Spleen (tissue), 11 donors: ENCODE results near the gene KATNA1. TPM values are rescaled to one million over a fixed set of nuclear protein-coding genes. Genes with fewer than 3 reads are reported as not detected.

Experiments used
- DNase-seq: peaks from one replicate; pipeline ENCODE4 v3.0.0-alpha.2; 2020
- H3K27ac ChIP-seq, 8 donors: fragments of 200-600 bp; sonication (generic) in 7 of 8; 1 replicate in 4 of 8; 2 replicates in 4 of 8; pipeline versions ENCODE4 v1.5.0 to v1.8.0; 2016 to 2021; ENCODE audit warnings: inconsistent platforms in 4 of 8, mild to moderate bottlenecking in 4 of 8, moderate library complexity in 1 of 8
- H3K27me3 ChIP-seq, 7 donors: fragments of 200-600 bp; sonication (generic) in 6 of 7; replicated peaks in 1 of 7; 1 replicate in 4 of 7; 2 replicates in 3 of 7; pipeline versions ENCODE4 v1.5.0 to v1.8.0; 2016 to 2021; ENCODE audit warnings: inconsistent platforms in 3 of 7, mild to moderate bottlenecking in 1 of 7
- H3K36me3 ChIP-seq, 6 donors: fragments of 200-600 bp; sonication (generic) in 5 of 6; 1 replicate in 4 of 6; 2 replicates in 2 of 6; pipeline versions ENCODE4 v1.5.0 to v1.8.0; 2016 to 2021; ENCODE audit warnings: inconsistent platforms in 2 of 6
- H3K4me1 ChIP-seq, 6 donors: fragments of 200-600 bp; sonication (generic) in 5 of 6; 1 replicate in 3 of 6; 2 replicates in 3 of 6; pipeline versions ENCODE4 v1.5.0 to v1.8.0; 2016 to 2021; ENCODE audit warnings: inconsistent platforms in 3 of 6
- H3K4me3 ChIP-seq, 8 donors: fragments of 200-600 bp; sonication (generic) in 7 of 8; 1 replicate in 4 of 8; 2 replicates in 4 of 8; pipeline versions ENCODE4 v1.5.0 to v1.8.0; 2016 to 2021; ENCODE audit warnings: inconsistent platforms in 4 of 8, mild to moderate bottlenecking in 4 of 8, moderate library complexity in 2 of 8
- H3K9me3 ChIP-seq, 8 donors: fragments of 200-600 bp; sonication (generic) in 7 of 8; 1 replicate in 4 of 8; 2 replicates in 4 of 8; pipeline versions ENCODE4 v1.5.0 to v1.8.0; 2016 to 2021; ENCODE audit warnings: inconsistent platforms in 4 of 8
- CTCF ChIP-seq, 11 experiments: fragments of 200-600 bp in 7 of 11; fragments of 450-650 bp in 4 of 11; sonication (generic) in 4 of 11; IDR thresholded peaks in 8 of 11; conservative IDR thresholded peaks in 3 of 11; 1 replicate in 7 of 11; 2 replicates in 4 of 11; pipeline versions ENCODE4 v1.4.0 to v1.8.0; 2016 to 2021; ENCODE audit warnings: antibody characterized with exemption in 11 of 11, inconsistent platforms in 4 of 11, mild to moderate bottlenecking in 1 of 11
- POLR2A ChIP-seq, 3 donors: fragments of 450-650 bp; IDR thresholded peaks; one replicate each; pipeline ENCODE4 v1.5.1; 2017; ENCODE audit warnings: antibody characterized with exemption in 3 of 3, mild to moderate bottlenecking in 1 of 3
- POLR2AphosphoS5 ChIP-seq, 3 donors: sonication (generic); formaldehyde crosslinking; IDR thresholded peaks; one replicate each; pipeline ENCODE4 v1.5.1; 2017; ENCODE audit warnings: antibody characterized with exemption in 3 of 3
- WGBS, 5 donors: extraction: QIAGEN DNeasy Blood & Tissue Kit in 3 of 5; methylation state at CpG; one replicate each; pipeline versions ENCODE4 v1.1.5 to v1.1.7; 2013 to 2018; 5-methylcytosine and 5-hydroxymethylcytosine counted together
- intact Hi-C: fragments of 100-400 bp; cut with DNase I; formaldehyde crosslinking; loops from one replicate; pipeline ENCODE4 v1.15.0; 2023; ENCODE audit warnings: low total_unique reads
- polyA plus RNA-seq, 3 donors: library from polyadenylated mRNA; stranded (reverse); fragments of 200-250 nt; gene quantifications; one replicate each; pipeline ENCODE4 v1.2.1, GENCODE V29; 2013
- total RNA-seq, 7 donors: library from RNA; depleted of rRNA in 3 of 7; stranded (reverse); fragments of >200 nt in 3 of 7; fragmentation: NEBNext Ultra II Directional in 4 of 7; extraction: Animal tissue kit (Norgen Biotek cat#: 25700) in 4 of 7; gene quantifications; one replicate each; pipeline versions ENCODE4 v1.1.0 to v1.2.1, GENCODE V29; 2016 to 2021
- donor health status: healthy with polysubstance abuse.
- donor health status: DM: no; HTN: no; CAD: no; lungs with moderate emphysema.
- donor health status: DM: no; HTN: no; CAD: no.
- donor health status: Bipolar disorder and iron deficiency.
- donor health status: healthy.
- donor health status: DM: no; HTN: no; CAD: no.
- donor health status: DM: yes; HTN: yes; CAD: no.

KATNA1 gene
- total and polyA plus RNA-seq, 10 donors = 9.3 to 28.5 (median 15.7) TPM

GRCh38 chr6:149627672-149628071, 20.8 kb downstream of the KATNA1 start:
- Histone ChIP-seq H3K4me3 (no peak overlapping the region), H3K27ac (no peak overlapping the region), H3K4me1 (peaks cover 0 to 17% (median 3%) of the 10 kb centered on the region in 6 donors), H3K27me3 (no peaks in the 10 kb centered on the region), H3K9me3 (no peaks in the 10 kb centered on the region), H3K36me3 (peaks cover 2 to 82% (median 20%) of the 10 kb centered on the region in 6 donors)
- no peak for DNase-seq
- intact Hi-C loops = no loop called here
- TF ChIP-seq POLR2A (IDR thresholded peaks at IDR 0.05) = no peak
- TF ChIP-seq POLR2AphosphoS5 (IDR thresholded peaks at IDR 0.05) = no peak
- TF ChIP-seq CTCF (IDR thresholded peaks at IDR 0.05 in 8 of 11, conservative IDR thresholded peaks at IDR 0.05 in 3 of 11) = no peak

GRCh38 chr6:149615805-149616204, 32.7 kb downstream of the KATNA1 start:
- H3K4me3 ChIP-seq = no peak overlapping the region
- WGBS, 5 donors = 68 to 93% (median 74%) methylated on average over 5 of the region's 5 CpGs
- intact Hi-C loops = no loop called here
- peaks cover 0 to 20% (median 11%) of the 10 kb centered on the region in 8 donors for H3K9me3 ChIP-seq
- DNase-seq = no peak
- no peaks in the 10 kb centered on the region for H3K27me3 ChIP-seq
- H3K4me1 ChIP-seq = no peaks in the 10 kb centered on the region
- peaks cover 0 to 75% (median 16%) of the 10 kb centered on the region in 6 donors for H3K36me3 ChIP-seq
- TF ChIP-seq CTCF (IDR thresholded peaks at IDR 0.05 in 8 of 11, conservative IDR thresholded peaks at IDR 0.05 in 3 of 11) (no peak), POLR2A (IDR thresholded peaks at IDR 0.05) (no peak), POLR2AphosphoS5 (IDR thresholded peaks at IDR 0.05) (no peak)
- no peak overlapping the region for H3K27ac ChIP-seq

DNA sequence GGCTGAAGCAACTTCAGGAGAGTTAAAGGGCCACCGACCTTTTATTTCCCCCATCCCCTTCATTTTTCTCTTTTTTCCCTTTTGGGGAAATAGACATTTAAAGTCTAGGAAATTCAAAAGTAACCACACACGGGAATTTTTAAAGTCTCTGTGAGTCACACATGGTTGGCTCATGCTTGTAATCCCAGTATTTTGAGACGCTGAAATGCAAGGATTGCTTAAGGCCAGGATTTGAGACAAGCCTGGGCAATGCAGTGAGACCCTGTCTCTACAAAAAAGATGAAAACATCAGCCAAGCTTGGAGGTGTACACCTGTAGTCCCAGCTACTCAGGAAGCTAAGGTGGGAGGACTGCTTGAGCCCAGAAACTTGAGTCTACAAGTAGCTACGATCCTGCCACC, 34.2 kb downstream of the KATNA1 start:
- 86 to 96% (median 90%) methylated on average over 4 of the region's 4 CpGs for WGBS, 5 donors
- intact Hi-C loops = no loop called here
- no peak for TF ChIP-seq POLR2AphosphoS5 (IDR thresholded peaks at IDR 0.05)
- no peak for TF ChIP-seq CTCF (IDR thresholded peaks at IDR 0.05 in 8 of 11, conservative IDR thresholded peaks at IDR 0.05 in 3 of 11)
- no peak for TF ChIP-seq POLR2A (IDR thresholded peaks at IDR 0.05)

DNA sequence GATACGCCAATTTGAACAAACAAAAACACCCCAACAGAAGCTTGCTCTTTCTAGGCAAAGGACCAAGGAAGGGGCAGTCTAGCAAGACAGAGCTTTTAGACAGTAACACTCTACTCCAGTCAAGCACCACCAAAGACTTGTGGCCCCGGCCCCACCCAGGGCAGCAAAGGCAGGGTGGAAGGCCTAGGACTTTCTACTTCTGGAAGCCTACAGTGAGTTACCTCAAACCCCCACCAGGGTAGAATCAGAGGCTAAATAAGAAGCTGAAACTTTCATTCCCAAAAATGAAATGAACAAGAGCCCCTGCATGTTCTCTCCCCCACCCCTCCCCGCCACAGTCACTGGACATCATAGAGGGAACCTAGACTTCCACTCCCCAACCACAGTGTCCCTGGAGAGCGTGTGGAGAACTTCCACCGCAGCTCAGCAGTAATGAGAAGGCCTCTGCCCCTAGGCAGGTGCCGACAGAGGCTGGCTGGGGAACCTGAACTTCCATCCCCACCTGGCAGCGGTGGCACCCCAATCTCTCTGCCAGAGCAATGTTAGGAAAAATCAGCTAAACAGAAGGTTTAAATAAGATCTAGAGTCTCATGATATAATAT, 40.0 kb downstream of the KATNA1 start:
- H3K4me1 ChIP-seq = peaks cover 0 to 6% (median 0%) of the 10 kb centered on the region in 6 donors
- peaks cover 0 to 10% (median 5%) of the 10 kb centered on the region in 8 donors for H3K9me3 ChIP-seq
- no peak overlapping the region for H3K4me3 ChIP-seq
- no peak overlapping the region for H3K27ac ChIP-seq
- TF ChIP-seq CTCF (IDR thresholded peaks at IDR 0.05 in 8 of 11, conservative IDR thresholded peaks at IDR 0.05 in 3 of 11) = no peak
- TF ChIP-seq POLR2AphosphoS5 (IDR thresholded peaks at IDR 0.05) = no peak
- TF ChIP-seq POLR2A (IDR thresholded peaks at IDR 0.05) = no peak
- DNase-seq = no peak
- H3K36me3 ChIP-seq = peaks cover 0 to 49% (median 5%) of the 10 kb centered on the region in 6 donors
- intact Hi-C loops = no loop called here
- 77 to 85% (median 82%) methylated on average over 7 of the region's 7 CpGs for WGBS, 5 donors
- H3K27me3 ChIP-seq = no peaks in the 10 kb centered on the region

More for the DNA sequence above, 34.2 kb downstream of the KATNA1 start:
- no peak for DNase-seq
- Histone ChIP-seq H3K27ac (no peak overlapping the region), H3K27me3 (no peaks in the 10 kb centered on the region), H3K9me3 (peaks cover 0 to 20% (median 11%) of the 10 kb centered on the region in 8 donors), H3K4me1 (no peaks in the 10 kb centered on the region), H3K4me3 (no peak overlapping the region), H3K36me3 (peaks cover 0 to 70% (median 8%) of the 10 kb centered on the region in 6 donors)
